Measurements from ENCODE around the gene NCAM1. TPM values are rescaled to one million over a fixed set of nuclear protein-coding genes. Genes with fewer than 3 reads are reported as not detected.

Gene NCAM1
- total RNA-seq, 1 experiment from 2014 or later: 0.33 TPM

DNA sequence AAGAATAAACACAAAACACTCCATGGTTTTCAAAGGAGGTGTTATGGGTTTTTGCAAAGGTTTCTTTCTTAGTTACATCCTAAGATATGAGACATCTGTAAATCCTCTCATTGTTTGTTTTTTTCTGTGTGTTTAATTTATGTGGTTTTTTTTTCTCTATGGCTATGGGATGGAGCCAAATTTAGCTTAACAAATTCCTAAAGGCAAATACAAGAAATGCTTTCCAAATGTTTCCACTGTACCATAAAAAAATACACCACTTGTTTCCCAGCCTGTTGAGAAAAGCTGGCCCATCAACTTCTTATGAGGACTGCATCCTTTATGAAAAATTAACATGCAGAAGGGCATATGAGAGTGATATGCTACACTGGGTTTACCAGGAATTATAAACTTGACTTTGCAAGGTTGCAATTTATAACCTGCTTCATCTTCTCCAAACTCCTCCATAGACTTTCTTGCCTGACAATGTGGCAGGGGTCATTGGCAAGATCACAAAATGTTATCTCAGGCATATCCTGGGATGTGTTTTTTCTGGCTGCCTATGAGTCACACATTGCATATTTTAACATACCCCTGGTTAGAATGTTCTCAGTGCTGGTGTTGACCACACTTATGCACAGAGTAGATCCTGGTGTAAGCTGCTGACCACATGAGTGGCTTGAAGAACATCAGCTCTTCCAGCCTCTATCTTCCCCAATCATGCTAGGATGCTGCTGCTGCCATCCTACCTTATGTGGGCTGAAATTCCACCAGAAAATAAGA lies 215.6 kb downstream of the NCAM1 start:
- BruUV-seq (replicated peaks): no TSS peak
- intact Hi-C loops (cut with micrococcal nuclease; ENCODE audit: unreplicated experiment): no loop called here
- Histone ChIP-seq H3K9me2 (ENCODE audit: insufficient read depth) (no peaks in the 10 kb centered on the region), H3K4me3 (no peak overlapping the region), H3K9me3 (ENCODE audit: insufficient read depth, low read depth) (no peaks in the 10 kb centered on the region), H3K27me3 (ENCODE audit: insufficient read depth, low read depth) (no peaks in the 10 kb centered on the region; the same call in 1 of the 2 replicates), H3K36me3 (ENCODE audit: low read depth) (no peaks in the 10 kb centered on the region), H3K4me2 (no peak overlapping the region), H3F3A (ENCODE audit: insufficient read depth, low read depth) (no peaks in the 10 kb centered on the region), H3K4me1 (replicated peaks; ENCODE audit: insufficient read depth) (no peaks in the 10 kb centered on the region), H3K27ac (no peak overlapping the region), H3K79me2 (ENCODE audit: low read depth) (no peaks in the 10 kb centered on the region), H4K20me1 (ENCODE audit: insufficient read depth) (no peaks in the 10 kb centered on the region), H2AFZ (no peak overlapping the region)
- TF ChIP-seq, protein P1, sequence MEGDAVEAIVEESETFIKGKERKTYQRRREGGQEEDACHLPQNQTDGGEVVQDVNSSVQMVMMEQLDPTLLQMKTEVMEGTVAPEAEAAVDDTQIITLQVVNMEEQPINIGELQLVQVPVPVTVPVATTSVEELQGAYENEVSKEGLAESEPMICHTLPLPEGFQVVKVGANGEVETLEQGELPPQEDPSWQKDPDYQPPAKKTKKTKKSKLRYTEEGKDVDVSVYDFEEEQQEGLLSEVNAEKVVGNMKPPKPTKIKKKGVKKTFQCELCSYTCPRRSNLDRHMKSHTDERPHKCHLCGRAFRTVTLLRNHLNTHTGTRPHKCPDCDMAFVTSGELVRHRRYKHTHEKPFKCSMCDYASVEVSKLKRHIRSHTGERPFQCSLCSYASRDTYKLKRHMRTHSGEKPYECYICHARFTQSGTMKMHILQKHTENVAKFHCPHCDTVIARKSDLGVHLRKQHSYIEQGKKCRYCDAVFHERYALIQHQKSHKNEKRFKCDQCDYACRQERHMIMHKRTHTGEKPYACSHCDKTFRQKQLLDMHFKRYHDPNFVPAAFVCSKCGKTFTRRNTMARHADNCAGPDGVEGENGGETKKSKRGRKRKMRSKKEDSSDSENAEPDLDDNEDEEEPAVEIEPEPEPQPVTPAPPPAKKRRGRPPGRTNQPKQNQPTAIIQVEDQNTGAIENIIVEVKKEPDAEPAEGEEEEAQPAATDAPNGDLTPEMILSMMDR (conservative IDR thresholded peaks at IDR 0.05): no peak
- DNase-seq: peak in 1 of 2 experiments; percentile 38
- POLR2A ChIA-PET (ENCODE audit: unreplicated experiment): no interaction called here
- CTCF ChIA-PET: no interaction called here

DNA sequence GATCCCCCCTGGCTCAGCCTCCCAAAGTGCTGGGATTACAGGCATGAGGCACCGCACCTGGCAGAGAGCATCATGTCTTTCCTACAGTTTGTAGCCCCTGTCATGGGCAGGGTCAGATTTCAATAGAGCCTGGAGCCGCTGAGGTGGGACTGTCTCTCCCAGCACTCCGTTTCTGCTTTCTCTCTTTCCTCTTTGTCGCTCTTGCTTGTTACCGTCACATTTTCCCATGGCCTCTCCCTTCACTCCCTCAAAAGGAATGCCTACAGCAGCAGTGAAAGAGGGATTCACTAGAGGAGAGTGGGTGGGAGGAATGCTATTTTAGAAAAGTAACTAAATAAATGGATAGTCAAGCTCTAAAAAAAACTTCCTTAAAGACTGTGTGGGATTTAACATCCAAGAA lies 216.5 kb downstream of the NCAM1 start:
- ChIA-PET POLR2A (ENCODE audit: unreplicated experiment) (no interaction called here), CTCF (no interaction called here)
- no peaks in the 10 kb centered on the region for H3K79me2 ChIP-seq (ENCODE audit: low read depth)
- H3K4me3 ChIP-seq: no peak overlapping the region
- intact Hi-C loops (cut with micrococcal nuclease; ENCODE audit: unreplicated experiment): no loop called here
- no peak overlapping the region for H2AFZ ChIP-seq
- H3K27me3 ChIP-seq (ENCODE audit: insufficient read depth, low read depth): no peaks in the 10 kb centered on the region
- H3K27ac ChIP-seq: no peak overlapping the region
- no TSS peak for BruUV-seq (replicated peaks)
- no peaks in the 10 kb centered on the region for H3K36me3 ChIP-seq (ENCODE audit: low read depth)
- no peak for DNase-seq
- H3K9me2 ChIP-seq (ENCODE audit: insufficient read depth): no peaks in the 10 kb centered on the region
- no peak overlapping the region for H3K4me2 ChIP-seq
- TF ChIP-seq, protein P1 (conservative IDR thresholded peaks at IDR 0.05): no peak
- TF ChIP-seq EZH2 (IDR thresholded peaks at IDR 0.05; ENCODE audit: low read depth): no peak
- no peaks in the 10 kb centered on the region for H3K4me1 ChIP-seq (replicated peaks; ENCODE audit: insufficient read depth)
- no peaks in the 10 kb centered on the region for H3F3A ChIP-seq (ENCODE audit: insufficient read depth, low read depth)
- H4K20me1 ChIP-seq (ENCODE audit: insufficient read depth): no peaks in the 10 kb centered on the region
- H3K9me3 ChIP-seq (ENCODE audit: insufficient read depth, low read depth): no peaks in the 10 kb centered on the region

DNA sequence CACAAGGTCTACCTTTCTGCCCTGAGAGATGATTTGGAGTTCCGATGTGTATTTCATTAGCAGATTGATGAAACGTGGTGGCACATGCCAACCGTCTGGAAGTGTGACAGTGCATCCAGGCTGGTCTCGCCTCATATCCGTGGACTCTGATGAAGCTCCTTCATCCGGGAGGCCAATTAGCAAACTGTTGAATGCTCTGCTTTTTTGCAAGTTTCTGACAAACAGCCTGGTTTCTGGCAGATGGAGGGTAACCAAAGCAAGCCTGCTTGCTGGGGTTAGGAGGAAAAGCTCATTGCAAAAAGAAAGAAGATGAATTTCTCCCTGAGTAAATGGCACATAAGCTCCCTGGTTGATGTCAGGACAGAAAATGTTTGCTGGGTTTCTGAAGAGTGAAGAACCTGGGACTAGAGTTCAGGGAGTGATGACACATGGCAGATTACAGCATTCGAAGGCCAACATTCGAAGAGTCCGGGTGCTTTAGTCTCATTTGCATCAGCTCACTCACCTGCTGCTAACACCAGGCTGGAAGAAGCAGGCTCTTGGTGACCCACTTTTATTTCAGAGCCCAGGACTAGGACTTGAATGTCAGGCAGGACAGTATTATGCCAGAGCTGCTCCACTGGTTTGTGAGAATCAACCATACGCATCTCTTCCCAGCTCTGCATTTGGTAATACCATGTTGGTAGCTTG lies 217.3 kb downstream of the NCAM1 start:
- Histone ChIP-seq H4K20me1 (ENCODE audit: insufficient read depth) (no peaks in the 10 kb centered on the region), H3K36me3 (ENCODE audit: low read depth) (no peaks in the 10 kb centered on the region), H3K4me1 (replicated peaks; ENCODE audit: insufficient read depth) (peaks cover under 1% of the 10 kb centered on the region; the same call in 1 of the 2 replicates), H3K27ac (no peak overlapping the region), H2AFZ (no peak overlapping the region), H3K9me3 (ENCODE audit: insufficient read depth, low read depth) (no peaks in the 10 kb centered on the region), H3K4me3 (no peak overlapping the region), H3F3A (ENCODE audit: insufficient read depth, low read depth) (no peaks in the 10 kb centered on the region), H3K4me2 (no peak overlapping the region), H3K79me2 (ENCODE audit: low read depth) (no peaks in the 10 kb centered on the region), H3K9me2 (ENCODE audit: insufficient read depth) (no peaks in the 10 kb centered on the region), H3K27me3 (ENCODE audit: insufficient read depth, low read depth) (no peaks in the 10 kb centered on the region)
- intact Hi-C loops (cut with micrococcal nuclease; ENCODE audit: unreplicated experiment): no loop called here
- no peak for DNase-seq
- no peak for TF ChIP-seq EZH2 (IDR thresholded peaks at IDR 0.05; ENCODE audit: low read depth)
- TF ChIP-seq, protein P1 (conservative IDR thresholded peaks at IDR 0.05): no peak
- POLR2A ChIA-PET (ENCODE audit: unreplicated experiment): no interaction called here
- CTCF ChIA-PET: no interaction called here
- BruUV-seq (replicated peaks): no TSS peak
